HCT116 (cell line): Measurements from ENCODE around the gene CDH23.

Experiments
- CEBPB ChIP-seq: IDR thresholded peaks from 2 replicates; pipeline ENCODE4 v1.6.1; 2012; ENCODE audit warnings: low read depth
- EZH2 ChIP-seq: fragments of 200-600 bp; sonication (generic); IDR thresholded peaks from 2 replicates; pipeline ENCODE4 v1.6.1; 2017; ENCODE audit warnings: antibody characterized with exemption, mixed run types
- POLR2A ChIP-seq: IDR thresholded peaks from 2 replicates; pipeline ENCODE4 v1.7.0; 2011; ENCODE audit warnings: borderline replicate concordance; ENCODE audit not compliant: insufficient read depth, insufficient read length; ENCODE audit errors: extremely low read depth
- SP1 ChIP-seq: IDR thresholded peaks from 2 replicates; pipeline ENCODE4 v1.6.1; 2012; ENCODE audit warnings: low read depth
- ZNF274 ChIP-seq: fragments of 200-500 bp; sonication (Bioruptor generic); IDR thresholded peaks from 2 replicates; pipeline ENCODE4 v1.6.1; 2014; ENCODE audit warnings: mild to moderate bottlenecking, low read depth, low read length, inconsistent platforms
- TF ChIP-seq, protein P1 (sequence below), 3 experiments: fragments of 200-600 bp in 1 of 3; sonication (generic) in 1 of 3; IDR thresholded peaks in 2 of 3; conservative IDR thresholded peaks in 1 of 3; 2 replicates each; pipeline ENCODE4 v1.5.1; 2012 to 2017; ENCODE audit warnings: low read depth in 2 of 3, low read length in 2 of 3, antibody characterized with exemption in 1 of 3, borderline replicate concordance in 1 of 3, control low read depth in 1 of 3, mild to moderate bottlenecking in 1 of 3, mixed read lengths in 1 of 3, mixed run types in 1 of 3, moderate library complexity in 1 of 3; ENCODE audit not compliant: insufficient read depth in 1 of 3
- TF ChIP-seq, protein P2 (sequence below): IDR thresholded peaks from 2 replicates; pipeline ENCODE4 v1.6.1; 2012; ENCODE audit warnings: low read depth
- TF ChIP-seq, protein P3 (sequence below): IDR thresholded peaks from 2 replicates; pipeline ENCODE4 v1.6.1; 2011; ENCODE audit warnings: mild to moderate bottlenecking, low read length, moderate library complexity; ENCODE audit not compliant: insufficient replicate concordance; ENCODE audit errors: extremely low read depth

DNA sequence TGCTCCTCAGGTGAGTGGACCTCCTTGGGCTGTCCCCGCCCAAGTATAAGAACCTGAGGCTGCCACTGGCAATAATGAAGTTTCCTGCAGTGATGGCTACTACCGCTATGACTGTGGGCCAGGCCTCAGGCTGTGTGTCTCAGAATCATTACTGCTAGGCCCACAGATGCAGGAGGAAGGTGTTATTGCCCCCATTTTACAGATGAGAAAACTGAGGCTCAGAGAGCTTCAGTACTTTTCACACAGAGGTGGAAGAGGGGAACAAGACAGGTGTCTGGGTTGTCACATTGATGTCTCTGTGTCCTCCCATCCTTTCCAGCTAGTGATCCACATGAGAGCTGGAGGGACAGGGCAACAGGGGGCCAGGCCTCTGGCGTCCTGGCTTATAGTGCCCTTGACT is 155.2 kb downstream of the CDH23 start:
- TF ChIP-seq, protein P1, sequence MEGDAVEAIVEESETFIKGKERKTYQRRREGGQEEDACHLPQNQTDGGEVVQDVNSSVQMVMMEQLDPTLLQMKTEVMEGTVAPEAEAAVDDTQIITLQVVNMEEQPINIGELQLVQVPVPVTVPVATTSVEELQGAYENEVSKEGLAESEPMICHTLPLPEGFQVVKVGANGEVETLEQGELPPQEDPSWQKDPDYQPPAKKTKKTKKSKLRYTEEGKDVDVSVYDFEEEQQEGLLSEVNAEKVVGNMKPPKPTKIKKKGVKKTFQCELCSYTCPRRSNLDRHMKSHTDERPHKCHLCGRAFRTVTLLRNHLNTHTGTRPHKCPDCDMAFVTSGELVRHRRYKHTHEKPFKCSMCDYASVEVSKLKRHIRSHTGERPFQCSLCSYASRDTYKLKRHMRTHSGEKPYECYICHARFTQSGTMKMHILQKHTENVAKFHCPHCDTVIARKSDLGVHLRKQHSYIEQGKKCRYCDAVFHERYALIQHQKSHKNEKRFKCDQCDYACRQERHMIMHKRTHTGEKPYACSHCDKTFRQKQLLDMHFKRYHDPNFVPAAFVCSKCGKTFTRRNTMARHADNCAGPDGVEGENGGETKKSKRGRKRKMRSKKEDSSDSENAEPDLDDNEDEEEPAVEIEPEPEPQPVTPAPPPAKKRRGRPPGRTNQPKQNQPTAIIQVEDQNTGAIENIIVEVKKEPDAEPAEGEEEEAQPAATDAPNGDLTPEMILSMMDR (IDR thresholded peaks at IDR 0.05 in 2 of 3, conservative IDR thresholded peaks at IDR 0.05 in 1 of 3; ENCODE audit: borderline replicate concordance in 1 of 3, insufficient read depth in 1 of 3, low read depth in 2 of 3, low read length in 2 of 3) = no peak
- TF ChIP-seq CEBPB (no peak), ZNF274 (no peak), EZH2 (no peak), SP1 (no peak), POLR2A (no peak)
- TF ChIP-seq, protein P2, sequence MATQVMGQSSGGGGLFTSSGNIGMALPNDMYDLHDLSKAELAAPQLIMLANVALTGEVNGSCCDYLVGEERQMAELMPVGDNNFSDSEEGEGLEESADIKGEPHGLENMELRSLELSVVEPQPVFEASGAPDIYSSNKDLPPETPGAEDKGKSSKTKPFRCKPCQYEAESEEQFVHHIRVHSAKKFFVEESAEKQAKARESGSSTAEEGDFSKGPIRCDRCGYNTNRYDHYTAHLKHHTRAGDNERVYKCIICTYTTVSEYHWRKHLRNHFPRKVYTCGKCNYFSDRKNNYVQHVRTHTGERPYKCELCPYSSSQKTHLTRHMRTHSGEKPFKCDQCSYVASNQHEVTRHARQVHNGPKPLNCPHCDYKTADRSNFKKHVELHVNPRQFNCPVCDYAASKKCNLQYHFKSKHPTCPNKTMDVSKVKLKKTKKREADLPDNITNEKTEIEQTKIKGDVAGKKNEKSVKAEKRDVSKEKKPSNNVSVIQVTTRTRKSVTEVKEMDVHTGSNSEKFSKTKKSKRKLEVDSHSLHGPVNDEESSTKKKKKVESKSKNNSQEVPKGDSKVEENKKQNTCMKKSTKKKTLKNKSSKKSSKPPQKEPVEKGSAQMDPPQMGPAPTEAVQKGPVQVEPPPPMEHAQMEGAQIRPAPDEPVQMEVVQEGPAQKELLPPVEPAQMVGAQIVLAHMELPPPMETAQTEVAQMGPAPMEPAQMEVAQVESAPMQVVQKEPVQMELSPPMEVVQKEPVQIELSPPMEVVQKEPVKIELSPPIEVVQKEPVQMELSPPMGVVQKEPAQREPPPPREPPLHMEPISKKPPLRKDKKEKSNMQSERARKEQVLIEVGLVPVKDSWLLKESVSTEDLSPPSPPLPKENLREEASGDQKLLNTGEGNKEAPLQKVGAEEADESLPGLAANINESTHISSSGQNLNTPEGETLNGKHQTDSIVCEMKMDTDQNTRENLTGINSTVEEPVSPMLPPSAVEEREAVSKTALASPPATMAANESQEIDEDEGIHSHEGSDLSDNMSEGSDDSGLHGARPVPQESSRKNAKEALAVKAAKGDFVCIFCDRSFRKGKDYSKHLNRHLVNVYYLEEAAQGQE = no peak
- TF ChIP-seq, protein P3, sequence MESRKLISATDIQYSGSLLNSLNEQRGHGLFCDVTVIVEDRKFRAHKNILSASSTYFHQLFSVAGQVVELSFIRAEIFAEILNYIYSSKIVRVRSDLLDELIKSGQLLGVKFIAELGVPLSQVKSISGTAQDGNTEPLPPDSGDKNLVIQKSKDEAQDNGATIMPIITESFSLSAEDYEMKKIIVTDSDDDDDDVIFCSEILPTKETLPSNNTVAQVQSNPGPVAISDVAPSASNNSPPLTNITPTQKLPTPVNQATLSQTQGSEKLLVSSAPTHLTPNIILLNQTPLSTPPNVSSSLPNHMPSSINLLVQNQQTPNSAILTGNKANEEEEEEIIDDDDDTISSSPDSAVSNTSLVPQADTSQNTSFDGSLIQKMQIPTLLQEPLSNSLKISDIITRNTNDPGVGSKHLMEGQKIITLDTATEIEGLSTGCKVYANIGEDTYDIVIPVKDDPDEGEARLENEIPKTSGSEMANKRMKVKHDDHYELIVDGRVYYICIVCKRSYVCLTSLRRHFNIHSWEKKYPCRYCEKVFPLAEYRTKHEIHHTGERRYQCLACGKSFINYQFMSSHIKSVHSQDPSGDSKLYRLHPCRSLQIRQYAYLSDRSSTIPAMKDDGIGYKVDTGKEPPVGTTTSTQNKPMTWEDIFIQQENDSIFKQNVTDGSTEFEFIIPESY = no peak
